Endothelial cell of umbilical vein (primary cell): ENCODE data around the gene DST. TPM values are rescaled to one million over a fixed set of nuclear protein-coding genes. Genes with fewer than 3 reads are reported as not detected.

ENCODE experiments used
- BruUV-seq: library from RNA; stranded (reverse); fragments of 400-500 nt; replicated peaks from 2 replicates; lab custom pipeline; 2021; lab: Mats Ljungman, UMichigan
- CTCF ChIA-PET: fragments of 300-600, 350-600 bp; sonication (Branson Sonifier 250); formaldehyde crosslinking; loops from one replicate; lab custom pipeline; 2021; ENCODE audit warnings: antibody characterized with exemption, inconsistent platforms; lab: Charles Lee
- POLR2A ChIA-PET: fragments of 300-600, 350-600 bp; sonication (Branson Sonifier 250); formaldehyde crosslinking; loops from one replicate; lab custom pipeline; 2021; ENCODE audit warnings: antibody characterized with exemption, inconsistent platforms; lab: Charles Lee
- DNase-seq: peaks from one replicate; pipeline ENCODE4 v3.0.0-alpha.2; 2011; ENCODE audit warnings: low read depth, low spot score
- FAIRE-seq: peaks from 2 replicates; lab custom pipeline; 2011; peaks lifted over from hg19 to GRCh38; lab: Jason Lieb, UNC
- H2AFZ ChIP-seq: 2 replicates; pipeline ENCODE4 v1.6.0; 2012; ENCODE audit warnings: low read depth, low read length, control low read depth, inconsistent platforms
- H3K27ac ChIP-seq: 2 replicates; pipeline ENCODE4 v1.5.1; 2011; ENCODE audit warnings: low read depth, mild to moderate bottlenecking, control low read depth, low read length, moderate library complexity; ENCODE audit not compliant: insufficient read depth
- H3K27me3 ChIP-seq, 2 experiments: 2 replicates each; pipeline versions ENCODE4 v1.6.0 to v1.6.1; 2011; ENCODE audit warnings: low read length in 2 of 2, mixed read lengths in 1 of 2; ENCODE audit not compliant: control insufficient read depth in 2 of 2, insufficient read depth in 2 of 2
- H3K36me3 ChIP-seq, 2 experiments: 2 replicates in 1 of 2; 3 replicates in 1 of 2; pipeline ENCODE4 v1.5.1; 2011; ENCODE audit warnings: low read length in 2 of 2, mild to moderate bottlenecking in 1 of 2, moderate library complexity in 1 of 2; ENCODE audit not compliant: control insufficient read depth in 2 of 2, insufficient read depth in 2 of 2; ENCODE audit errors: extremely low read depth in 1 of 2
- H3K4me1 ChIP-seq: 3 replicates; pipeline ENCODE4 v1.5.1; 2011; ENCODE audit warnings: mild to moderate bottlenecking, low read length; ENCODE audit not compliant: control insufficient read depth, insufficient read depth; ENCODE audit errors: extremely low read depth
- H3K4me2 ChIP-seq: 2 replicates; pipeline ENCODE4 v1.6.1; 2011; ENCODE audit warnings: low read length, control low read depth, mixed read lengths; ENCODE audit not compliant: insufficient read depth
- H3K4me3 ChIP-seq, 3 experiments: fragments of 200-600 bp in 1 of 3; sonication (generic), shearing (Covaris generic) in 1 of 3; replicated peaks in 1 of 3; 2 replicates each; pipeline ENCODE4 v1.5.1; 2011 to 2016; ENCODE audit warnings: control low read depth in 3 of 3, low read length in 3 of 3, mild to moderate bottlenecking in 2 of 3, inconsistent platforms in 1 of 3, low read depth in 1 of 3, moderate library complexity in 1 of 3; ENCODE audit not compliant: insufficient read depth in 1 of 3
- H3K79me2 ChIP-seq: 2 replicates; pipeline ENCODE4 v1.6.0; 2012; ENCODE audit warnings: low read length, inconsistent platforms; ENCODE audit not compliant: control insufficient read depth, insufficient read depth
- H3K9ac ChIP-seq: replicated peaks from 2 replicates; pipeline ENCODE3; 2011; ENCODE audit warnings: low read length, control low read depth; ENCODE audit not compliant: insufficient read depth; ENCODE audit errors: extremely low read depth
- H3K9me1 ChIP-seq: replicated peaks from 3 replicates; pipeline ENCODE4 v1.6.0; 2011; ENCODE audit warnings: mild to moderate bottlenecking, low read length; ENCODE audit not compliant: control insufficient read depth, insufficient read depth; ENCODE audit errors: extremely low read depth
- H3K9me3 ChIP-seq: replicated peaks from 2 replicates; pipeline ENCODE4 v1.5.1; 2012; ENCODE audit warnings: low read length, inconsistent platforms; ENCODE audit not compliant: control insufficient read depth, insufficient read depth
- H4K20me1 ChIP-seq: replicated peaks from 2 replicates; pipeline ENCODE3; 2011; ENCODE audit warnings: mild to moderate bottlenecking, low read length; ENCODE audit not compliant: control insufficient read depth, insufficient read depth; ENCODE audit errors: extremely low read depth
- EZH2 ChIP-seq: IDR thresholded peaks from 2 replicates; pipeline ENCODE4 v1.6.1; 2012; ENCODE audit warnings: borderline replicate concordance, low read depth, mild to moderate bottlenecking, moderate library complexity, low read length, inconsistent platforms; ENCODE audit not compliant: severe bottlenecking
- FOS ChIP-seq: IDR thresholded peaks from 2 replicates; pipeline ENCODE4 v1.6.1; 2011; ENCODE audit warnings: mild to moderate bottlenecking, low read length, moderate library complexity, borderline replicate concordance; ENCODE audit not compliant: insufficient read depth
- GATA2 ChIP-seq: IDR thresholded peaks from 2 replicates; pipeline ENCODE4 v1.7.0; 2011; ENCODE audit warnings: low read depth, mild to moderate bottlenecking, moderate library complexity, mixed read lengths, low read length; ENCODE audit not compliant: insufficient read length, insufficient read depth
- JUN ChIP-seq: IDR thresholded peaks from 2 replicates; pipeline ENCODE4 v1.6.1; 2011; ENCODE audit warnings: borderline replicate concordance, low read depth; ENCODE audit not compliant: insufficient read length, insufficient read depth
- MYC ChIP-seq: IDR thresholded peaks from one replicate; pipeline ENCODE4 v1.6.1; 2011; ENCODE audit warnings: mild to moderate bottlenecking, low read depth, low read length
- POLR2A ChIP-seq: IDR thresholded peaks from 2 replicates; pipeline ENCODE4 v1.6.1; 2012; ENCODE audit warnings: low read depth, mild to moderate bottlenecking, control low read depth, low read length
- POLR2AphosphoS5 ChIP-seq: IDR thresholded peaks from 2 replicates; pipeline ENCODE4 v1.6.1; 2012; ENCODE audit warnings: low read depth, mild to moderate bottlenecking, control low read depth, low read length, moderate library complexity; ENCODE audit not compliant: insufficient read depth
- dilution Hi-C: fragments of 300-500 bp; cut with MboI; formaldehyde crosslinking; loops from one replicate; pipeline ENCODE4 v1.15.0; 2019; ENCODE audit warnings: low sequenced_read_pairs; ENCODE audit not compliant: extremely low pct_ligation_motif_present
- intact Hi-C: fragments of 100-400 bp; cut with micrococcal nuclease; formaldehyde crosslinking; loops from one replicate; pipeline ENCODE4 v1.10.0; 2022
- polyA plus RNA-seq, 4 experiments: library from polyadenylated mRNA; depleted of rRNA in 3 of 4; stranded (reverse) in 3 of 4; unstranded in 1 of 4; fragments of >200 nt; gene quantifications; 2 replicates each; pipeline versions ENCODE4 v1.2.1 to v1.2.3, GENCODE V29; 2011 to 2012; ENCODE audit warnings: missing spikeins in 1 of 4
- total RNA-seq: library from RNA; stranded (reverse); gene quantifications from 2 replicates; pipeline ENCODE4 v1.2.3, GENCODE V29; 2021
- TF ChIP-seq, protein P1 (sequence below): IDR thresholded peaks from 2 replicates; pipeline ENCODE4 v1.6.1; 2011; ENCODE audit not compliant: insufficient read depth, insufficient read length
- TF ChIP-seq, protein P2 (sequence below), 2 donors: IDR thresholded peaks; 1 replicate in 1 of 2; 2 replicates in 1 of 2; pipeline ENCODE4 v1.5.1; 2011; ENCODE audit warnings: low read length in 2 of 2, mild to moderate bottlenecking in 2 of 2, moderate library complexity in 2 of 2, control low read depth in 1 of 2, inconsistent platforms in 1 of 2, low read depth in 1 of 2; ENCODE audit not compliant: insufficient read depth in 1 of 2; ENCODE audit errors: extremely low read depth in 1 of 2

DST gene
- total and polyA plus RNA-seq, 2 donors (not counting 3 experiments of a cell fraction or from before 2014, with no cell fraction given), result 62.3 to 253 TPM

DNA sequence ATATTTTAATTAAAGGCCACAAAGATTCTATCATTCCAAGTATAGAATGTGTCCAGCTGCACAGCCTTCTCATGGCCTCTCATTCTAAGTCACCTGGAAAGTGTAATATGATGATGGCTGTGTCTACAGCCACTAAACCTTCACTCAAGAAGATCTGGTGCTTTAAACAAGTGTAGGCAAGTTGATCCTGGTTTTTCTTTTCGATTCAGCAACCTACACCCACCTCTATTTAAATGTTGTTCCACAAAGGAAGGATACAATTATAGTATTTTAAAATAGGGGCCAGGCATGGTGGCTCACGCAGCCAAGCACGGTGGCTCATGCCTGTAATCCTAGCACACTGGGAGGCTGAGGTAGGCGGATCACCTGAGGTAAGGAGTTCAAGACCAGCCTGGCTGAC is 25.5 kb upstream of the DST start:
- H3K9ac ChIP-seq, result no peak overlapping the region
- CTCF ChIA-PET, result interaction anchor here (1.4 to 1.5 kb wide), 2 partner anchors 11 to 12 kb away, joined by 3 to 4 read pairs; no protein-coding TSS in a partner anchor
- no peak overlapping the region for H2AFZ ChIP-seq
- intact Hi-C loops (no loop called here), dilution Hi-C loops (no loop called here)
- no peak overlapping the region for H3K4me3 ChIP-seq
- H3K9me1 ChIP-seq, result peaks cover 2% of the 10 kb centered on the region
- peaks cover 9% of the 10 kb centered on the region for H3K4me1 ChIP-seq
- POLR2A ChIA-PET, result no interaction called here
- H3K27me3 ChIP-seq, result no peaks in the 10 kb centered on the region
- BruUV-seq, result no TSS peak
- no peaks in the 10 kb centered on the region for H4K20me1 ChIP-seq
- H3K4me2 ChIP-seq, result no peak overlapping the region
- H3K79me2 ChIP-seq, result peaks cover 8% of the 10 kb centered on the region
- H3K27ac ChIP-seq, result no peak overlapping the region
- FAIRE-seq (no peak), DNase-seq (no peak)
- H3K9me3 ChIP-seq, result no peaks in the 10 kb centered on the region
- H3K36me3 ChIP-seq, result peaks cover 0 to 2% of the 10 kb centered on the region in 2 experiments
- TF ChIP-seq GATA2 (no peak), POLR2AphosphoS5 (no peak), POLR2A (no peak), EZH2 (no peak), JUN (no peak), FOS (no peak), MYC (no peak)
- TF ChIP-seq, protein P1, sequence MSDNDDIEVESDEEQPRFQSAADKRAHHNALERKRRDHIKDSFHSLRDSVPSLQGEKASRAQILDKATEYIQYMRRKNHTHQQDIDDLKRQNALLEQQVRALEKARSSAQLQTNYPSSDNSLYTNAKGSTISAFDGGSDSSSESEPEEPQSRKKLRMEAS, result no peak
- TF ChIP-seq, protein P2, sequence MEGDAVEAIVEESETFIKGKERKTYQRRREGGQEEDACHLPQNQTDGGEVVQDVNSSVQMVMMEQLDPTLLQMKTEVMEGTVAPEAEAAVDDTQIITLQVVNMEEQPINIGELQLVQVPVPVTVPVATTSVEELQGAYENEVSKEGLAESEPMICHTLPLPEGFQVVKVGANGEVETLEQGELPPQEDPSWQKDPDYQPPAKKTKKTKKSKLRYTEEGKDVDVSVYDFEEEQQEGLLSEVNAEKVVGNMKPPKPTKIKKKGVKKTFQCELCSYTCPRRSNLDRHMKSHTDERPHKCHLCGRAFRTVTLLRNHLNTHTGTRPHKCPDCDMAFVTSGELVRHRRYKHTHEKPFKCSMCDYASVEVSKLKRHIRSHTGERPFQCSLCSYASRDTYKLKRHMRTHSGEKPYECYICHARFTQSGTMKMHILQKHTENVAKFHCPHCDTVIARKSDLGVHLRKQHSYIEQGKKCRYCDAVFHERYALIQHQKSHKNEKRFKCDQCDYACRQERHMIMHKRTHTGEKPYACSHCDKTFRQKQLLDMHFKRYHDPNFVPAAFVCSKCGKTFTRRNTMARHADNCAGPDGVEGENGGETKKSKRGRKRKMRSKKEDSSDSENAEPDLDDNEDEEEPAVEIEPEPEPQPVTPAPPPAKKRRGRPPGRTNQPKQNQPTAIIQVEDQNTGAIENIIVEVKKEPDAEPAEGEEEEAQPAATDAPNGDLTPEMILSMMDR (IDR thresholded peaks at IDR 0.05; ENCODE audit: extremely low read depth in 1 of 2, insufficient read depth in 1 of 2, low read depth in 1 of 2, low read length in 2 of 2), result no peak
